NCI-H446 (cell line): ENCODE data around the gene NBPF6.
"Not testable (repeated sequence)": the region's sequence is repeated elsewhere in the genome, so short reads cannot be mapped to it uniquely, and the experiment has no call there.

Source experiments
- DNase-seq, 2 experiments: peaks; one replicate each; lab custom pipeline; 2025; lab: John Stamatoyannopoulos, UW

The NBPF6 gene, protein sequence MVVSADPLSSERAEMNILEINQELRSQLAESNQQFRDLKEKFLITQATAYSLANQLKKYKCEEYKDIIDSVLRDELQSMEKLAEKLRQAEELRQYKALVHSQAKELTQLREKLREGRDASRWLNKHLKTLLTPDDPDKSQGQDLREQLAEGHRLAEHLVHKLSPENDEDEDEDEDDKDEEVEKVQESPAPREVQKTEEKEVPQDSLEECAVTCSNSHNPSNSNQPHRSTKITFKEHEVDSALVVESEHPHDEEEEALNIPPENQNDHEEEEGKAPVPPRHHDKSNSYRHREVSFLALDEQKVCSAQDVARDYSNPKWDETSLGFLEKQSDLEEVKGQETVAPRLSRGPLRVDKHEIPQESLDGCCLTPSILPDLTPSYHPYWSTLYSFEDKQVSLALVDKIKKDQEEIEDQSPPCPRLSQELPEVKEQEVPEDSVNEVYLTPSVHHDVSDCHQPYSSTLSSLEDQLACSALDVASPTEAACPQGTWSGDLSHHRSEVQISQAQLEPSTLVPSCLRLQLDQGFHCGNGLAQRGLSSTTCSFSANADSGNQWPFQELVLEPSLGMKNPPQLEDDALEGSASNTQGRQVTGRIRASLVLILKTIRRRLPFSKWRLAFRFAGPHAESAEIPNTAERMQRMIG

DNA sequence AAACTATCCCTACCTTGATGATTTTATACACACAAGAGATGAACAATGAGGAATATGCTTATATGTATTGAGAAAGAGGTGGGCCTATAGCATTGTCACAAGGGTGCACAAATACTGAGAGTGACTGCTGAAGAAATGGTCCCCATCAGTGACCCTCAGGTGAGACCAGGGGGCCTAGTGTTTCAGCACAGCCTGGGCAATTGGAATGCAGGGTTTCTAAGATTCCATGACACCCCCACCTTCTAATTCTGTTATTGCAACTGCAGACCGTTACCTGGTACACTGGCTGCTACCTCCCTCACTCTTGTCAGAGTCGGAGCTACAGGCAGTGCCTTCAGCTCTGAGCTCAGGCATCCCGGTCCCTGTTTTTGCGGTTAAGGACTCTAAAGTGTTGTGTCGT lies at the start of gene NBPF6:
Gene NBPF6, plus strand, starts transcription at position 301 of the 400 bp plus-strand sequence. CDS start 259 bp downstream, outside the sequence.
- DNase-seq: not testable (repeated sequence)

DNA sequence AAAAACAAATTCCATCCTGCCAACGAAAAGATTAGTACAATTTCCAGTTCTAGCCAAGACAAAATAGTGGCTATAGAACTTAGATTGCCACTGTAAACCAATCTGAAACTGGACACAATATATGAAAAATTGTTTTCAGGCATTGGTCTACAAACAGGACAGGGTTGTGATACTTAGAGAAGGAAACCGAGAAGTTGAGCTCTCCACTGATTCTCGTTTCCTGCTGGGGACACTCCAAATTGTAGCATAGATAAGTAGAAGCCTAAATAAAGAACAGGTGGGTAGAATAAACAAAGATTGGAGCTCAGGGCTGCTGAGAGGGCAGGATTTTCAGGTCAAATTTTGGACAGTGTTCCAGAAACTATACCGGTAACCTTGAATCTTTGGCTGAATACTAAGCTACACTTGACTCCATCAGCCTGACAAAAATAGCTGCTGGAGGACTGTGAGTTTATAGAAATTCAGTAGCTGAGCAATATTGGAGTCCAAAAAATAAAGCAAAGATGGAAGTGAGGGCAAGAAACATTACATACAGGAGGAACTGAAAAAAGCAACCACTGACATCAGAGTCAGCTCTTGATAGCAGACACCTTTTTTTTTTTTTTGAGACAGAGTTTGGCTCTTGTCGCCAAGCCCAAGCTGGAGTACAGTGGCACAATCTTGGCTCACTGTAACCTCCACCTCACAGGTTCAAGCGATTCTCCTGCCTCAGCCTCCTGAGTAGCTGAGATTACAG lies 38.9 kb upstream of the NBPF6 start:
- not testable (repeated sequence) for DNase-seq

DNA sequence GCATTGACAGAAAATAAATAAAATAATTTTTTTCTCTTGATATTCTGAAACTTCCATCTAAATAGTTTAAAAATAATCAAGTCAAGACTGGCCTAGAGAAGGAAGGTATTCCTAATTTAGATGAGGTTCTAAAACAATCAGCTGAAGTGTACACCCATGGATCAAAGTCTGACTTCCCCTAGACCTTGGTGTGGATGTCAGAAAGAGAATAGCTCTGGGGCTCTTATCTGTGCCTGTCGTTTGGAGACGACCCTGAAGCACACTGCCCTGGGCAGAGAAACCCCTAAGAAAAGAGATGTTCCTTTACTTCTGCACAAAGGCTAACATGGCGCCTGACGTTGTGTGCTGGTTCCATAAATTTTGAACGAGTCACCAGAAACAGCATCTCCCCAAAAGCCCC lies 30.0 kb upstream of the NBPF6 start:
- not testable (repeated sequence) for DNase-seq

DNA sequence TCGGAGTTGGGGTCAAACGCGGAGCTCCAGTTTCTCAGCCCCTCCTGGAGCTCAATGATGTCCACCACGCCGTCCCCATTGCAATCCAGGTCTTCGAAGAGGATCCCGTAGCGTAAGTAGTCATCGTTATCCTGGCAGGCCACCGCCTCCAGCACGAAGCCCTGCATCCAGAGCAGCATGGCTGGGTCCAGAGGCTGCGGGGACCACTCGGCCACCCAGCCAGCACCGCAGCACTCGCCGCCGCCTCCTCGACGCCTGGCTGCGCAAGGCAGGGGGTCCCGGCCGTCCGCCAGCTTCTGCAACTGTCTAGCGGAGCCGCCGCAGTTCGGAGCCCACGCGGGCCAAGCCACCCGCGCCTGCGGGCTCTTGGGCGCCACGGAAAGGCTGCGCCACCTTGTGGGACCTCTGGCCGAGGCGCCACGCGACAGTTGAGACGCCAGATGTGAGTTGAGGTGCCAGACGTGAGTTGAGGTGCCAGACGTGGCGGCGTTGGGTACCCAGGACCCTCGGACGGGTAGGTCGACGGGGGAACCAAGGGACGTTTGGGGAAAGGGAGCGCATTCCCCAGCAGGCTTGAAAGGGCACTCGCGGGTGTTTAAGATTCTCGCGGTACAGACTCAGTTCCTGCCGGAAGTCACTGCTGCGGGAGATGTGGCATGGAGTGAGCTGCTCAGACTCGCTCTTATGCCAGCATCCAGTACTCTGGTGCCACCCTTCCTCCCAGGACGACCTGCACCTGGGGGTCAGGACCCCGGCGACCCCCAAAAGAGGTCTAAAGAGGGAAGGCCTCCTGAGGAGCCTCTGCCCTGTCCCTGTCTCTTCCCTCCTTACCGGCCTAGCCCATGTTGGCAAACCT lies 28.9 kb upstream of the NBPF6 start:
- not testable (repeated sequence) for DNase-seq

DNA sequence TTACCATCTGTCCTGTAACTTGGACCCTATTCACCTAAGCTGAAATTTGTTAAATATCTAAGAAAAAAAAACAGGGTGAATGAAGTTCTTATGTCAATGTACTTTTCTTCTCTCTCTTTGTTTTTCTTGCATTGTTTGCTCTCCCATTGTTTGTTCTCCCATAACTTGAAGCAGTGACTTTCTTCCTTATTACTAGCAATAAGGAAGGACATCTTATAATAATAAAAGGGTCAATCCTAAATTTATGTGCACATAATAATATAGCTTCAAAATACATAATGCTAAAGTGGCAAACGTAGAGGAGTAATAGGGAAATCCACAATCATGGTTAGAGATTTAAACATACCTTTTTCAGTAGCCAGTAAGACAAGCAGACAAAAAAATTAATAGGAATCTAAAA lies 23.3 kb upstream of the NBPF6 start:
- DNase-seq: not testable (repeated sequence)

DNA sequence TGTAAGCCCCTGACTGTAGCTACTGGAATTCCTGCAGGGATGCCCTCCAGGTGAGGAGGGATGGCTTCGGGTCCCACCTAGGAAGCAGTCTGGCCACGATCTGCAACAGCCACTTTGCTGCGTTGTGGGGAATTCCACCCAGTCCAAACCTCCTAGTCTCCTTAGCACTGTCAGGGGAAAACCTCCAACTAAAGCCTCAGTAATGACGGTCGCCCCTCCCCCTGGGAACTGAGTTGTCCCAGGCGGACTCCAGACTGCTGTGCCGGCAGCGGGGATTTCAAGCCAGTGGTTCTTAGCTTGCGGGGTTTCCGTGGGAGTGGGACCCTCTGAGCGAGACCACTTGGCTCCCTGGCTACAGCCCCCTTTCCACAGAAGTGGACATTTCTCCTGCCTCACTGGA lies 18.1 kb upstream of the NBPF6 start:
- not testable (repeated sequence) for DNase-seq

DNA sequence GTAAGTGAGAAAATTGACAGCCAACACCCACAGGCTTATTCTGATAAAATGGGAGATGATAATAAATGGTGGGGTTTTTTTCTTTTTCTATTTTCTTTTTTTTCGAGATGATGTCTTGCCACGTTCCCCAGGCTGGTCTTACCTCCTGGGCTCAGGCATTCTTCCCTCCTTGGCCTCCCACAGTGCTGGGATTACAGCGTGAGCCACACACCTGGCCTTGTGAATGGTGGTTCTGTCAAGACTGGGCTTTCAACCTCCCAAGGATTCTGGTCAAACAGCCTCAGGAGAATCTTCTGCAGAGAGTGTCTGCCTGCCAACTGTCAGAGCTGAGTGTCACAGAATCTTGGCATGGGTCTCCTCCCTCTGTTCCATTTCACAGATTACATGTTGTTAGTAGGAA lies 16.7 kb upstream of the NBPF6 start:
- DNase-seq: not testable (repeated sequence)

DNA sequence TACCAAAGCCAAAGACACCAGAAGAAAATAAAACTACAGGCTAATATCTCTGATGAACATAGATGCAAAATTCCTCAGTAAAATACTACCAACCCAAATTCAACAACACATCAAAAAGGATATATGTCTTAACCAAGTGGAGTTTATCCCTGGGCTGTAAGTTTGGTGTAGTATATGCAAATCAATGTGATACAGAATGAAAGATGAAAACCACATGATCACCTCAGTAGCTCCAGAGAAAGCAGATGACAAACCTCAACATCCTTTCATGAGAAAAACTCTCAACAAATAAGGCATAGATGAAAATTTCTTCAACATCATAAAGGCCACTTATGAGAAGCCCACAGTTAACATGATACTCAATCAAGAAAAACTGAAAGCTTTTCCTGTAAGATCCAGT lies 11.6 kb upstream of the NBPF6 start:
- DNase-seq: not testable (repeated sequence)

DNA sequence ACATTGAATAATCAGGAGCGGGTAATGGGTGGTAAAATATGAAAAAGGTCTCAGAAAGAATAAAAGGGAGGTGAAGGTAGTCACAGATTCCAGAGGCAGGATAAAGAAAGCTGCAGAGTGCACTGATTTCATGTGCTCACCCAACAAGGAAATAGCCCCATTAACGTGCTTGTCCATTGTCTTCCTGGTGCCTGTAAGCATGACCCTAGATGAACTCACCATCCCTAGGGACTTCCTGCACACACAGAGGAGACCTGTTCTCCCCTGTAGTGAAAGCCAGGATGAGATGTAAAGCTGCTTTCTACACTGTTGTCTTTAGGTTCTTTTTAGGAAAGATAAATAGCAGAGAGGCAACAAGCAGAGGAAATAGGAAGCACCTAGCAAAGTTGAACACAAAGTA lies 4.4 kb downstream of the NBPF6 start:
- not testable (repeated sequence) for DNase-seq

DNA sequence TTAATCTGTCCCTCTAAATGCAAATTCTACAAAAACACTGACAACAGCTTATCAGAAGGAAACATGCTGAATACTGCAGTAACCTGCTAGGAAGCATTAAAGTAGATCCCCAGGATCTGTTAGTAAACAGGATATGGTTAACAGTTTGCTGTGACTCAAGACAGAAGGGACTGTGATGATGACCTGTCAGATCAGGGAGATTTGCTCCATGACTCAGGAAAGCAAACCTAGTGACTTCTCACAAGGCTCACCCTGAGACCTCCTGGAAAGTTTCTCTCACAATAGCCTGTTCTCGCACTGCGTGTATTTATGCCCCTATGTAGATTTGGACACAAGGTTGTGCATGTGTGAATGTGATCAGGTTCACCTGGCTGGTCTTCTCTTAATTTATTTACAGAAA lies 8.5 kb downstream of the NBPF6 start:
- DNase-seq: not testable (repeated sequence)

DNA sequence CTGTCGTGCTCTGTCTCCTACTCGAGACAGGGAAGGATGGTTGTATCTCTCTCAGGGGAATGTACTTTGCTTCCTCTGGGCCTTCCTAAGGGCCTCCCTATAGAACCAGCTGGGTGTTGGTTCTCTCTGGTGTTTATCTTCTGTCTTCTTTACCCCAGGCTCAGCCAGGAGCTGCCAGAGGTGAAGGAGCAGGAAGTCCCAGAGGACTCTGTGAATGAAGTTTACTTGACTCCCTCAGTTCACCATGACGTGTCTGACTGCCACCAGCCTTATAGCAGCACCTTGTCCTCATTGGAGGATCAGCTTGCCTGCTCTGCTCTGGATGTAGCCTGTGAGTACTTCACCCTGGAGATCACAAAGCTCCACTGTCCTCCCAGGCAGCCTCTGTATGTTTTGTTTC lies 11.6 kb downstream of the NBPF6 start:
- DNase-seq: not testable (repeated sequence)

DNA sequence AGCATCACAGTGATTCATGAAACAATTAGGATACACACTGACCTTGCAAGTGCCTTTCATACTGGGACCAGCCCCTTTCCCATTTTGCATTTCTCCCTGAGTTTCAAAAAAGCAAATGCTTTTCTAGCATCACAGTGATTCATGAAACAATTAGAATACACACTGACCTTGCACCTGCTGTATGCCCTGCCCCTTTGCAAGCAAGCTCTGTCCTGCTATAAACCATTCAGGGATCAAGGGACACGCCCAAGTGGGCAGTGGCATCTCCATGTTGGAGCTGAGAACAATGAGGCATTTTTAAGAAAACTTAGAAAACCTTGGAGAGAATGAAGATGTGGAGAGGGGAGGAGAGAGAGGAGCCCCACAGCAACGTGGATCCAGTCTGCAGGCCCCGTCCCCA lies 13.8 kb downstream of the NBPF6 start:
- not testable (repeated sequence) for DNase-seq

DNA sequence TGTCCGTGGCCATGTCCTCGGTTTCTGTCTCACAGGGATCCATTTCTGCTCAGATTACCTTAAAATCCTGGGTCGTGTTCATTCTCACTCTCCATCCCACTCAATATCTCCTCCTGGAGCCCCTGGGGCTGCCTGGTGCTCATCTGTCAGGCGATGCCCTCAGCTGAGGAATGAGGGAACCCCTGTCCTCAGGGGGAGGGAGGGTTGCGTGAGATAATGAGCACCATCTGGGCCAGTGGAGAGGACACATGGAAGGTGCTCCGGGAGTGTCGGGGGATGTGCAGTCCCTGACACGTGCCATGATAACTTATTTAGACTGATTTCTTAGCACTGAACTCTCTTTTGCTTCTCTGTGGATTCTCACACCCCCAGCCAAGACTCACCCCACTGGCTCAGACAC lies 16.0 kb downstream of the NBPF6 start:
- not testable (repeated sequence) for DNase-seq

DNA sequence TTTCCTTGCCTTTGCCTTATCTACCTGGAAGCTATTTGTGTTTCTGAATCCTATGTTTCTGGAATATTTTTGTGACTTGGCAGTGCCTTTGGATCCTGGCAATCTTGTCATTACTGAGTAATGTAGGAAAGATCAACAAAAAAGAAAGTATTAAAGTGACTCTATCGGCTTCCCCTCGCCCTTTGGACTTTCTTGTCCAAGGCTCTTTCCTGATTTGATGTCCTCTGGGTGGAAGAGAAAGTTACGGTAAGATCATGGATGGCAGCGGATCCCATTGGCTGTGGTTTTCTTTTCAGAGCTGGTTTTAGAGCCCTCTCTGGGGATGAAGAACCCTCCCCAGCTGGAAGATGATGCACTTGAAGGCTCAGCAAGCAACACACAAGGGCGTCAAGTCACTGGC lies 17.0 kb downstream of the NBPF6 start:
- DNase-seq: not testable (repeated sequence)

DNA sequence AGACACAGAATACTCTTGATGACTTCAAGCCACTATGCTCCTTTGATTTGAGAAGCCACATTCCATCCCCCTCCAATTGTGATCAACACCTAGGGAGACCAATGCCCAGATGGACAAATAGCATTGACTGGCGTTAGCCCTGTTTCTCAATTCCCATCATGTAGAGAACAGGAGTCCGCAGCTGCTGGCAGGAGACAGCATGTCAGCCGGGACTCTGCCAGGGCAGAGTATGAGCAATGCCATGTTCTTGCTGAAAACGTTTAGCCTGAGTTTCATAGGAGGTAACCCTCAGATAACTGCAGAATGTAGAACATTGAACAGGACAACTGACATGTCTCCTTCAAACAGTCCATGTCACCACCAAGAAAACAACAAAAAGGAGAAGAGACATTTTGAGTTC lies 20.6 kb downstream of the NBPF6 start:
- not testable (repeated sequence) for DNase-seq

DNA sequence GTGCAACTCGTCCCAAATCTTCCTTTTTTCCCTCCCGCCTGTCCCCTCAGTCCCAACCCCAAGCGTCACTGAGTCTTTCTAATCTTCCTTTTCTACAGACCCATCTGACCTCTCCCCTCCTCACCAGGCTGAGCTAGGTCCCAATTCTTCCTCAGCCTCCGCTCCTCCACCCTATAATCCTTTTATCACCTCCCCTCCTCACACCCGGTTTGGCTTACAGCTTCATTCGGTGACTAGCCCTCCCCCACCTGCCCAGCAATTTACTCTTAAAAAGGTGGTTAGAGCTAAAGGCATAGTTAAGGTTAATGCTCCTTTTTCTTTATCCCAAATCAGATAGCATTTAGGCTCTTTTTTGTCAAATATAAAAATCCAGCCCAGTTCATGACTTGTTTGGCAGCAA lies 24.4 kb downstream of the NBPF6 start:
- DNase-seq: not testable (repeated sequence)

DNA sequence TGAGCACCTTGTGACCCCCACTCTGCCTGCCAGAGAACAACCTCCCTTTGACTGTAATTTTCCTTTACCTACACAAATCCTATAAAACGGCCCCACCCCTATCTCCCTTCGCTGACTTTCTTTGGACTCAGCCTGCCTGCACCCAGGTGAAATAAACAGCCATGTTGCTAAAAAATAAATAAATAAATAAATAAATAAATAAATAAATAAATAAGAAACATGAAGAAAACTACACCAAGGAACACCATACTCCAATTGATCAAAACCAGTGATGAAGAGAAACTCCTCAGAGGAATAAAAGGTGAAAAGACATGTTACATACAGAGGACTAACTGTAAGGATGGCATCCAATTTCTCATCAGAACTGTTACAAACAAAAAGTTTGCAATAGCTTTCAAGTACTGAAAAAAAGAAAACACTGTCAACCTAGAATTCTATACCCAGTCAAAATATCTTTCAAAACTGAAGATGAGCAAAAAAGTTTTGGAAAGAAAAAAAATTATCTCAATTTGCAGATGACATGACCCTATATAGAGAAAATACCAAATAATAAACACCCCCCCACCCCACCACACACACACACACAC lies 28.4 kb downstream of the NBPF6 start:
- DNase-seq: no peak

DNA sequence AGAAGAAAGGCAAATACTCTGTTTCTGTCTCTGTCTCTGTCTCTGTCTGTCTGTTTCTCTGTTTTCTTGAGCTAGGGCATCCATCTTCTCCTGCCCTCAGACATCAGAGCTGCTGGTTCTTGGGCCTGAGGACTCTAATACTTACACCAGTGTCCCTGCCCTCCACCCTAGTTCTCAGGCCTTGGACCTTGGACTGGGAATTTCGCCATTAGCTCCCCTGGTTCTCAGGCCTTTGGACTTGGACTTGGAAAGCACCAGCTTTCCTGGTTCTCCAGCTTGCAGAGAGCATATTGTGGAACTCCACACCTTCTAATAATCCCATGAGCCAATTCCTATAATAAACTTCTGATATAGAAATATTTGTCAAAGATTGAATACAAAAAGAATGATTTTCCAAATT lies 32.6 kb downstream of the NBPF6 start:
- no peak for DNase-seq

DNA sequence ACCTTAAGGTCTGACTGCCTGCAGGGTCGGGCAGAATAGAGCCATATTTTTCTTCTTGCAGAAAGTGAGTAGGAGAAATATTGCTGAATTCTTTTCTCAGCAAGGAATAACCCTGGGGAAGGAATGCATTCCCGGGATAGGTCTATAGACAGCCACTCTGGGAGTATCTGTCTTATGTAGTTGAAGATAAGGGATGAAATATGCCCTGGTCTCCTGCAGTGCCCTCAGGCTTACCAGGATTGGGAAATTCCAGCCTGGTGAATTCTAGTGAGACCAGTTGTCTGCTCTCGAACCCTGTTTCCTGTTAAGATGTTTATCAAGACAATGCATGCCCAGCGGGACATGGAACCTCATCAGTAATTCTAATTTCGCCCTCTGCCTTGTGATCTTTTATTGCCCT lies 35.8 kb downstream of the NBPF6 start:
- DNase-seq: not testable (repeated sequence)

DNA sequence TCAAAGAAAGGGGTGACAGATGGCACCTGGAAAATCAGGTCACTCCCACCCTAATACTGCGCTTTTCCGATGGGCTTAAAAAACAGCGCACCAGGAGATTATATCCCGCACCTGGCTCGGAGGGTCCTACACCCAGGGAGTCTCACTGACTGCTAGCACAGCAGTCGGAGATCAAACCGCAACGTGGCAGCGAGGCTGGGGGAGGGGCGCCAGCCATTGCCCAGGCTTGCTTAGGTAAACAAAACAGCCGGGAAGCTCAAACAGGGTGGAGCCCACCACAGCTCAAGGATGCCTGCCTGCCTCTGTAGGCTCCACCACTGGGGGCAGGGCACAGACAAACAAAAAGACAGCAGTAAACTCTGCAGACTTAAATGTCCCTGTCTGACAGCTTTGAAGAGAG lies 36.6 kb downstream of the NBPF6 start:
- DNase-seq: not testable (repeated sequence)

DNA sequence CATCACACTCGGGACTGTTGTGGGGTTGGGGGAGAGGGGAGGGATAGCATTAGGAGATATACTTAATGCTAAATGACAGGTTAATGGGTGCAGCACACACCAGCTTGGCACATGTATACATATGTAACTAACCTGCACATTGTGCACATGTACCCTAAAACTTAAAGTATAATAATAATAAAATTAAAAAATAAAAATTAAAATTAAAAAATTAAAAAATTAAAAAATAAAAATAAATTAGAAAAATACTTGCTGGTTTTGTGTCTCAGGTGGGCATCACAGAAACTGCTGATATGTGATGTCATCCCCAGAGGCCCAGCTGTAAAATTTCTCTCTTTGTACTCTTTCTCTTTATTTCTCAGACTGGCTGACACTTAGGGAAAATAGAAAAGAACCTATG lies 44.9 kb downstream of the NBPF6 start:
- not testable (repeated sequence) for DNase-seq
